IMR-90 (cell line): Measurements from ENCODE around the gene ZNF211. TPM values are rescaled to one million over a fixed set of nuclear protein-coding genes. Genes with fewer than 3 reads are reported as not detected.

Experiments
- ATAC-seq: fragments of 200-7000 bp; cut with Tn5 transposase; 2 replicates; pipeline ENCODE4 v1.9.1; 2020; ENCODE audit warnings: low read depth, mild to moderate bottlenecking, moderate library complexity
- BruUV-seq: library from RNA; stranded (reverse); fragments of 400-500 nt; replicated peaks from 2 replicates; lab custom pipeline; 2021; lab: Mats Ljungman, UMichigan
- CTCF ChIA-PET: fragments of 300-600 bp; formaldehyde crosslinking; extraction: SDS; loops from one replicate; lab custom pipeline; 2021; ENCODE audit warnings: antibody characterized with exemption; lab: Yijun Ruan, JAX
- POLR2A ChIA-PET: fragments of 300-600 bp; sonication (Branson Sonifier 250); formaldehyde crosslinking; loops from one replicate; lab custom pipeline; 2022; ENCODE audit warnings: antibody characterized with exemption; ENCODE audit not compliant: unreplicated experiment; lab: Charles Lee
- DNase-seq: peaks from one replicate; pipeline ENCODE4 v3.0.0; 2013
- H2AFZ ChIP-seq: replicated peaks from 2 replicates; pipeline ENCODE3; 2013; ENCODE audit warnings: low read length, mild to moderate bottlenecking; ENCODE audit not compliant: poor library complexity
- H2AK5ac ChIP-seq: 2 replicates; pipeline ENCODE4 v1.6.1; 2013; ENCODE audit warnings: low read depth, low read length, inconsistent platforms
- H2AK9ac ChIP-seq: replicated peaks from 2 replicates; pipeline ENCODE3; 2013; ENCODE audit warnings: mild to moderate bottlenecking, low read depth, low read length, moderate library complexity; ENCODE audit not compliant: poor library complexity
- H2BK120ac ChIP-seq: 2 replicates; pipeline ENCODE4 v1.6.1; 2013; ENCODE audit warnings: low read depth, low read length, inconsistent platforms
- H2BK15ac ChIP-seq: 3 replicates; pipeline ENCODE4 v1.6.1; 2013; ENCODE audit warnings: low read depth, low read length, inconsistent platforms
- H2BK20ac ChIP-seq: 2 replicates; pipeline ENCODE4 v1.6.1; 2013; ENCODE audit warnings: low read depth, mild to moderate bottlenecking, inconsistent platforms, low read length, moderate library complexity
- H2BK5ac ChIP-seq: 2 replicates; pipeline ENCODE4 v1.6.1; 2013; ENCODE audit warnings: mild to moderate bottlenecking, low read depth, low read length, inconsistent platforms; ENCODE audit not compliant: poor library complexity, severe bottlenecking
- H3K14ac ChIP-seq: replicated peaks from 2 replicates; pipeline ENCODE4 v1.6.1; 2013; ENCODE audit warnings: low read depth, low read length, inconsistent platforms
- H3K18ac ChIP-seq: 2 replicates; pipeline ENCODE4 v1.6.1; 2013; ENCODE audit warnings: low read depth, low read length, control low read depth
- H3K23ac ChIP-seq: 2 replicates; pipeline ENCODE4 v1.6.1; 2013; ENCODE audit warnings: low read depth, low read length, inconsistent platforms
- H3K27ac ChIP-seq: 2 replicates; pipeline ENCODE4 v1.5.1; 2013; ENCODE audit warnings: mild to moderate bottlenecking, control low read depth, low read length; ENCODE audit not compliant: insufficient read depth
- H3K27me3 ChIP-seq: 2 replicates; pipeline ENCODE4 v1.6.1; 2013; ENCODE audit warnings: low read length; ENCODE audit not compliant: control insufficient read depth, insufficient read depth
- H3K36me3 ChIP-seq: 2 replicates; pipeline ENCODE4 v1.6.1; 2013; ENCODE audit warnings: low read length, mixed read lengths; ENCODE audit not compliant: control insufficient read depth, insufficient read depth
- H3K4ac ChIP-seq: 2 replicates; pipeline ENCODE4 v1.6.1; 2013; ENCODE audit warnings: low read depth, low read length, inconsistent platforms
- H3K4me1 ChIP-seq: 2 replicates; pipeline ENCODE4 v1.6.1; 2013; ENCODE audit warnings: low read length, mixed read lengths; ENCODE audit not compliant: control insufficient read depth, insufficient read depth
- H3K4me2 ChIP-seq: 2 replicates; pipeline ENCODE4 v1.6.1; 2013; ENCODE audit warnings: low read depth, mild to moderate bottlenecking, control low read depth, low read length, moderate library complexity
- H3K4me3 ChIP-seq: 2 replicates; pipeline ENCODE4 v1.5.1; 2013; ENCODE audit warnings: low read depth, mild to moderate bottlenecking, control low read depth, low read length, moderate library complexity; ENCODE audit not compliant: insufficient read depth
- H3K56ac ChIP-seq: 2 replicates; pipeline ENCODE4 v1.6.1; 2013; ENCODE audit warnings: low read length, inconsistent platforms; ENCODE audit not compliant: insufficient read depth; ENCODE audit errors: extremely low read depth
- H3K79me1 ChIP-seq, 2 experiments: 2 replicates each; pipeline ENCODE4 v1.6.1; 2013; ENCODE audit warnings: low read length in 2 of 2, inconsistent platforms in 1 of 2, low read depth in 1 of 2
- H3K9ac ChIP-seq: 2 replicates; pipeline ENCODE4 v1.6.1; 2013; ENCODE audit warnings: low read depth, low read length, control low read depth
- H3K9me1 ChIP-seq: 2 replicates; pipeline ENCODE4 v1.6.1; 2013; ENCODE audit warnings: low read length, inconsistent platforms; ENCODE audit not compliant: insufficient read depth
- H3K9me3 ChIP-seq: 2 replicates; pipeline ENCODE4 v1.6.1; 2013; ENCODE audit warnings: low read length; ENCODE audit not compliant: control insufficient read depth, insufficient read depth
- H4K20me1 ChIP-seq: 2 replicates; pipeline ENCODE4 v1.6.1; 2013; ENCODE audit warnings: low read length, inconsistent platforms; ENCODE audit not compliant: insufficient read depth
- H4K5ac ChIP-seq: 2 replicates; pipeline ENCODE4 v1.6.1; 2013; ENCODE audit warnings: mild to moderate bottlenecking, low read depth, low read length, control low read depth
- H4K8ac ChIP-seq, 2 experiments: 2 replicates each; pipeline ENCODE4 v1.6.1; 2013; ENCODE audit warnings: low read depth in 2 of 2, low read length in 2 of 2, control low read depth in 1 of 2, inconsistent platforms in 1 of 2
- H4K91ac ChIP-seq: 2 replicates; pipeline ENCODE4 v1.6.1; 2013; ENCODE audit warnings: low read depth, low read length, inconsistent platforms; ENCODE audit not compliant: insufficient read depth
- BHLHE40 ChIP-seq: fragments of 150-350 bp; IDR thresholded peaks from 2 replicates; pipeline ENCODE4 v1.6.1; 2016; ENCODE audit warnings: mild to moderate bottlenecking, low read depth, low read length
- CEBPB ChIP-seq: IDR thresholded peaks from 2 replicates; pipeline ENCODE4 v1.6.1; 2012; ENCODE audit warnings: low read depth, low read length, improper control_type of control experiment
- CHD1 ChIP-seq: IDR thresholded peaks from 2 replicates; pipeline ENCODE4 v1.6.1; 2012; ENCODE audit warnings: low read depth, low read length, improper control_type of control experiment
- FOS ChIP-seq: fragments of 150-350 bp; IDR thresholded peaks from 2 replicates; pipeline ENCODE4 v1.6.1; 2016; ENCODE audit warnings: low read depth, low read length
- MAFK ChIP-seq: IDR thresholded peaks from 2 replicates; pipeline ENCODE4 v1.6.1; 2012; ENCODE audit warnings: low read depth, low read length, improper control_type of control experiment
- MAZ ChIP-seq: IDR thresholded peaks from 2 replicates; pipeline ENCODE4 v1.6.1; 2012; ENCODE audit warnings: low read depth, mild to moderate bottlenecking, low read length, improper control_type of control experiment, moderate library complexity, borderline replicate concordance
- MXI1 ChIP-seq: IDR thresholded peaks from 2 replicates; pipeline ENCODE4 v1.6.1; 2012; ENCODE audit warnings: low read depth, mild to moderate bottlenecking, low read length, moderate library complexity, borderline replicate concordance
- NFE2L2 ChIP-seq: fragments of 150-350 bp; IDR thresholded peaks from 2 replicates; pipeline ENCODE4 v1.6.1; 2016; ENCODE audit warnings: low read depth, mild to moderate bottlenecking, low read length
- POLR2A ChIP-seq: IDR thresholded peaks from 2 replicates; pipeline ENCODE4 v1.6.1; 2012; ENCODE audit warnings: mild to moderate bottlenecking, low read depth, low read length
- RAD21 ChIP-seq: IDR thresholded peaks from 2 replicates; pipeline ENCODE4 v1.6.1; 2012; ENCODE audit warnings: low read length, improper control_type of control experiment
- RCOR1 ChIP-seq: IDR thresholded peaks from 2 replicates; pipeline ENCODE4 v1.6.1; 2012; ENCODE audit warnings: mild to moderate bottlenecking, low read length, improper control_type of control experiment; ENCODE audit not compliant: insufficient replicate concordance
- RFX5 ChIP-seq: IDR thresholded peaks from 2 replicates; pipeline ENCODE4 v1.8.0; 2012; ENCODE audit warnings: low read depth, mild to moderate bottlenecking, low read length, moderate library complexity
- SMC3 ChIP-seq: fragments of 150-350 bp; IDR thresholded peaks from 2 replicates; pipeline ENCODE4 v1.6.1; 2016; ENCODE audit warnings: low read depth, mild to moderate bottlenecking, antibody characterized with exemption, low read length, moderate library complexity
- WGBS, 2 experiments: methylation state at CpG; one replicate each; pipeline versions ENCODE4 v1.1.5 to v1.1.7; 2013; ENCODE audit warnings: missing lambda C conversion rate in 2 of 2; ENCODE audit not compliant: insufficient read length in 1 of 2; ENCODE audit errors: extremely low coverage in 2 of 2; 5-methylcytosine and 5-hydroxymethylcytosine counted together
- dilution Hi-C: fragments of 300-500 bp; cut with HindIII; formaldehyde crosslinking; loops from one replicate; pipeline ENCODE4 v1.14.3; 2018; ENCODE audit warnings: low sequenced_read_pairs; ENCODE audit not compliant: unreplicated experiment
- in situ Hi-C: fragments of 300-500 bp; cut with MboI; formaldehyde crosslinking; loops from 3 replicates; pipeline ENCODE4 v1.14.3; 2019; ENCODE audit warnings: low sequenced_read_pairs, inconsistent platforms, mixed read lengths
- intact Hi-C: fragments of 100-400 bp; cut with micrococcal nuclease; formaldehyde crosslinking; loops from 2 replicates; pipeline ENCODE4 v1.10.0; 2022
- polyA plus RNA-seq, 3 experiments: library from polyadenylated mRNA; depleted of rRNA; stranded (reverse); fragments of >200 nt; gene quantifications; 2 replicates each; pipeline ENCODE4 v1.2.3, GENCODE V29; 2012; ENCODE audit warnings: low replicate concordance in 1 of 3
- total RNA-seq: library from RNA; depleted of rRNA; stranded (reverse); fragments of >200 nt; gene quantifications from 2 replicates; pipeline ENCODE4 v1.2.3, GENCODE V29; 2012
- TF ChIP-seq, protein P1 (sequence below): fragments of 150-350 bp; IDR thresholded peaks from 2 replicates; pipeline ENCODE4 v1.6.1; 2017; ENCODE audit warnings: mild to moderate bottlenecking, antibody characterized with exemption, low read length, low read depth
- TF ChIP-seq, protein P2 (sequence below): fragments of 150-350 bp; IDR thresholded peaks from 2 replicates; pipeline ENCODE4 v1.6.1; 2016; ENCODE audit warnings: low read depth, mild to moderate bottlenecking, low read length, moderate library complexity, borderline replicate concordance

ZNF211 gene
- total and polyA plus RNA-seq, 2 of the 4 experiments (the other 2 are of a cell fraction) = 8.7 to 13.1 TPM

DNA sequence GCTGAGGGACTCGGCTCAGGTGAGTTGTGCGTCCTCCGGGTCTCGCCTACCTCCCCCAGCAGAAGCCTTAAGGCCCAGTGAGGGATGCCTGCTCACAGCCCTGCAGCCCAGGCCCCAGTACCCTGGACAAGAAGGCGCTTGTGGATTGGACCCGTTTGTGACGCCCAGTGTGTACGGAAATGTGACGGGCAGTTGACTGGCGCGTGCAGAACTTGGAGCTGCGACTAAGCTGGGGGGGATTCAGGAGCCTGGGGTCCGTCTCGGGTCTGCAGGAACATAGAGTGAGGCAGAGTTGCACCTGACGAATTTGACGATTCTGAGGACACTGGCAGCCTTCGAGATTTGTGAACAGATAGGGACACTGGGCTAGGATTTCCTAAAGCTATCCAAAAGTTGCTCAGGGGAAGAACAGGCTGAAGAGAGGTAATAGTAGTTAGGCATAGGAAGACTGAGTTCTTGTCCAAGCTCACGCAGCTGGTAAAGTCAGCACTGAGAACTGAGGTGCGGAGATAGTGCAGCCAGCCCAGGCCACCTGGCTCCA, 49.3 kb downstream of the ZNF211 start (continued):
- TF ChIP-seq MAFK = no peak

DNA sequence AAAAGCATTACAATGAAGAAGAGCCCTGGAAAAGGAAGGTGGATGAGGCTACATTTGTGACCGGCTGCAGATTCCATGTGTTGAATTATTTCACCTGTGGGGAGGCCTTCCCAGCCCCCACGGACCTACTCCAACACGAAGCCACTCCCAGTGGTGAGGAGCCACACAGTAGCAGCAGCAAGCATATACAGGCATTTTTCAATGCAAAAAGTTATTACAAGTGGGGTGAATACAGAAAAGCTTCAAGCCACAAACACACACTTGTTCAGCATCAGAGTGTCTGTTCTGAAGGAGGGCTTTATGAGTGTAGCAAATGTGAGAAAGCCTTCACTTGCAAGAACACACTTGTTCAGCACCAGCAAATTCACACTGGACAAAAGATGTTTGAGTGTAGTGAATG, 53.8 kb downstream of the ZNF211 start:
- no CpG with 5 or more reads among the region's 3 CpGs for WGBS, 2 experiments
- POLR2A ChIA-PET = no interaction called here
- no TSS peak for BruUV-seq
- TF ChIP-seq MAZ (no peak), CEBPB (no peak), RFX5 (no peak), RAD21 (no peak), MAFK (no peak), CHD1 (no peak), MXI1 (no peak), SMC3 (no peak), POLR2A (no peak), RCOR1 (no peak), NFE2L2 (no peak), BHLHE40 (no peak), FOS (no peak)
- TF ChIP-seq, protein P1, sequence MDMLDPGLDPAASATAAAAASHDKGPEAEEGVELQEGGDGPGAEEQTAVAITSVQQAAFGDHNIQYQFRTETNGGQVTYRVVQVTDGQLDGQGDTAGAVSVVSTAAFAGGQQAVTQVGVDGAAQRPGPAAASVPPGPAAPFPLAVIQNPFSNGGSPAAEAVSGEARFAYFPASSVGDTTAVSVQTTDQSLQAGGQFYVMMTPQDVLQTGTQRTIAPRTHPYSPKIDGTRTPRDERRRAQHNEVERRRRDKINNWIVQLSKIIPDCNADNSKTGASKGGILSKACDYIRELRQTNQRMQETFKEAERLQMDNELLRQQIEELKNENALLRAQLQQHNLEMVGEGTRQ = no peak
- TF ChIP-seq, protein P2, sequence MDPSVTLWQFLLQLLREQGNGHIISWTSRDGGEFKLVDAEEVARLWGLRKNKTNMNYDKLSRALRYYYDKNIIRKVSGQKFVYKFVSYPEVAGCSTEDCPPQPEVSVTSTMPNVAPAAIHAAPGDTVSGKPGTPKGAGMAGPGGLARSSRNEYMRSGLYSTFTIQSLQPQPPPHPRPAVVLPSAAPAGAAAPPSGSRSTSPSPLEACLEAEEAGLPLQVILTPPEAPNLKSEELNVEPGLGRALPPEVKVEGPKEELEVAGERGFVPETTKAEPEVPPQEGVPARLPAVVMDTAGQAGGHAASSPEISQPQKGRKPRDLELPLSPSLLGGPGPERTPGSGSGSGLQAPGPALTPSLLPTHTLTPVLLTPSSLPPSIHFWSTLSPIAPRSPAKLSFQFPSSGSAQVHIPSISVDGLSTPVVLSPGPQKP = no peak

More for the DNA sequence above, 53.8 kb downstream of the ZNF211 start:
- Histone ChIP-seq H2AFZ (no peak overlapping the region), H3K79me1 (peaks cover 58 to 65% of the 10 kb centered on the region in 2 experiments), H3K27me3 (no peaks in the 10 kb centered on the region), H3K18ac (no peak overlapping the region), H4K91ac (no peak overlapping the region), H3K9ac (no peak overlapping the region), H3K4me2 (no peak overlapping the region), H3K36me3 (peaks cover 49% of the 10 kb centered on the region), H3K9me3 (peaks cover 71% of the 10 kb centered on the region), H4K8ac (no peak overlapping the region), H3K56ac (no peak overlapping the region), H2AK9ac (no peak overlapping the region), H2AK5ac (no peak overlapping the region), H4K5ac (no peak overlapping the region), H2BK5ac (no peak overlapping the region), H3K4me1 (peaks cover 3% of the 10 kb centered on the region), H4K20me1 (no peaks in the 10 kb centered on the region), H3K4ac (no peak overlapping the region), H2BK15ac (no peak overlapping the region), H3K27ac (no peak overlapping the region), H2BK120ac (no peak overlapping the region), H3K9me1 (no peaks in the 10 kb centered on the region), H2BK20ac (no peak overlapping the region), H3K4me3 (no peak overlapping the region), H3K23ac (no peak overlapping the region), H3K14ac (no peak overlapping the region)
- in situ Hi-C loops (no loop called here), intact Hi-C loops (no loop called here), dilution Hi-C loops (no loop called here)
- no peak for DNase-seq
- ATAC-seq = no peak
- CTCF ChIA-PET = no interaction called here
